ENCODE results near the gene TRIOBP. TPM values are rescaled to one million over a fixed set of nuclear protein-coding genes. Genes with fewer than 3 reads are reported as not detected.

TRIOBP gene
- total RNA-seq, 1 donor from 2014 or later, result 103 TPM

- Mint-ChIP-seq H3K36me3 (ENCODE audit: unreplicated experiment) (peaks cover 7% of the 10 kb centered on the region), H3K9me3 (ENCODE audit: unreplicated experiment) (no peaks in the 10 kb centered on the region), H3K4me3 (ENCODE audit: unreplicated experiment) (no peak overlapping the region), H3K4me1 (ENCODE audit: unreplicated experiment) (peaks cover 9% of the 10 kb centered on the region), H3K27ac (ENCODE audit: unreplicated experiment) (no peak overlapping the region), H3K27me3 (ENCODE audit: unreplicated experiment) (peaks cover 6% of the 10 kb centered on the region)
- DNase-seq (ENCODE audit: extremely low spot score, unreplicated experiment), result no peak
- TF ChIP-seq CTCF (IDR thresholded peaks at IDR 0.05), result no peak
These were observed 119.8 kb downstream of the TRIOBP start for GRCh38 chr22:37816543-37817180.

GRCh38 chr22:37817705-37818408 lies 121.0 kb downstream of the TRIOBP start:
- H3K9me3 Mint-ChIP-seq (ENCODE audit: unreplicated experiment), result no peaks in the 10 kb centered on the region
- peaks cover 9% of the 10 kb centered on the region for H3K4me1 Mint-ChIP-seq (ENCODE audit: unreplicated experiment)
- no peak overlapping the region for H3K27ac Mint-ChIP-seq (ENCODE audit: unreplicated experiment)
- peak; percentile 97 for TF ChIP-seq CTCF (IDR thresholded peaks at IDR 0.05)
- peaks cover 7% of the 10 kb centered on the region for H3K36me3 Mint-ChIP-seq (ENCODE audit: unreplicated experiment)
- peaks cover 6% of the 10 kb centered on the region for H3K27me3 Mint-ChIP-seq (ENCODE audit: unreplicated experiment)
- peak; percentile 96 for DNase-seq (ENCODE audit: extremely low spot score, unreplicated experiment)
- H3K4me3 Mint-ChIP-seq (ENCODE audit: unreplicated experiment), result peak overlapping the region; percentile 52

- Mint-ChIP-seq H3K27ac (ENCODE audit: unreplicated experiment) (no peak overlapping the region), H3K27me3 (ENCODE audit: unreplicated experiment) (peaks cover 6% of the 10 kb centered on the region), H3K4me1 (ENCODE audit: unreplicated experiment) (peaks cover 9% of the 10 kb centered on the region), H3K4me3 (ENCODE audit: unreplicated experiment) (no peak overlapping the region), H3K9me3 (ENCODE audit: unreplicated experiment) (no peaks in the 10 kb centered on the region), H3K36me3 (ENCODE audit: unreplicated experiment) (peaks cover 3% of the 10 kb centered on the region)
- no peak for DNase-seq (ENCODE audit: extremely low spot score, unreplicated experiment)
- peak; percentile 36 for TF ChIP-seq CTCF (IDR thresholded peaks at IDR 0.05)
These were observed 121.7 kb downstream of the TRIOBP start for GRCh38 chr22:37818409-37819104.

- peaks cover 9% of the 10 kb centered on the region for H3K4me1 Mint-ChIP-seq (ENCODE audit: unreplicated experiment)
- peaks cover 6% of the 10 kb centered on the region for H3K27me3 Mint-ChIP-seq (ENCODE audit: unreplicated experiment)
- no peak for TF ChIP-seq CTCF (IDR thresholded peaks at IDR 0.05)
- no peaks in the 10 kb centered on the region for H3K9me3 Mint-ChIP-seq (ENCODE audit: unreplicated experiment)
- H3K4me3 Mint-ChIP-seq (ENCODE audit: unreplicated experiment), result no peak overlapping the region
- no peak for DNase-seq (ENCODE audit: extremely low spot score, unreplicated experiment)
- no peak overlapping the region for H3K27ac Mint-ChIP-seq (ENCODE audit: unreplicated experiment)
- H3K36me3 Mint-ChIP-seq (ENCODE audit: unreplicated experiment), result peaks cover 3% of the 10 kb centered on the region
These were observed 122.2 kb downstream of the TRIOBP start for GRCh38 chr22:37819105-37819433.

- Mint-ChIP-seq H3K27me3 (ENCODE audit: unreplicated experiment) (peaks cover 6% of the 10 kb centered on the region), H3K9me3 (ENCODE audit: unreplicated experiment) (no peaks in the 10 kb centered on the region), H3K4me3 (ENCODE audit: unreplicated experiment) (no peak overlapping the region), H3K4me1 (ENCODE audit: unreplicated experiment) (peaks cover 12% of the 10 kb centered on the region), H3K27ac (ENCODE audit: unreplicated experiment) (no peak overlapping the region), H3K36me3 (ENCODE audit: unreplicated experiment) (peaks cover 3% of the 10 kb centered on the region)
- DNase-seq (ENCODE audit: extremely low spot score, unreplicated experiment), result no peak
- no peak for TF ChIP-seq CTCF (IDR thresholded peaks at IDR 0.05)
These were observed 123.5 kb downstream of the TRIOBP start for GRCh38 chr22:37820350-37820749.
